HepG2 (cell line): ENCODE results near the gene ACBD3. TPM values are rescaled to one million over a fixed set of nuclear protein-coding genes. Genes with fewer than 3 reads are reported as not detected.
A peak's percentile ranks its signal among the peaks of the same experiment; 100 is the strongest.

Source experiments
- CEBPB ChIP-seq: IDR thresholded peaks from 2 replicates; pipeline ENCODE4 v1.6.1; 2011; ENCODE audit warnings: low read depth, low read length, improper control_type of control experiment, borderline replicate concordance
- MED1 ChIP-seq: sonication (generic); formaldehyde crosslinking; IDR thresholded peaks from 2 replicates; pipeline ENCODE4 v1.4.0; 2020; ENCODE audit warnings: missing genetic modification reagents
- SRY ChIP-seq: sonication (generic); formaldehyde crosslinking; IDR thresholded peaks from 2 replicates; pipeline ENCODE4 v1.8.0; 2022; ENCODE audit warnings: mild to moderate bottlenecking, missing genetic modification reagents
- TEAD2 ChIP-seq: sonication (generic); formaldehyde crosslinking; IDR thresholded peaks from 2 replicates; pipeline ENCODE4 v1.9.0; 2021; ENCODE audit warnings: missing genetic modification reagents
- THAP7 ChIP-seq: sonication (generic); formaldehyde crosslinking; IDR thresholded peaks from 2 replicates; pipeline ENCODE4 v1.8.1; 2023; ENCODE audit warnings: mild to moderate bottlenecking, missing genetic modification reagents
- ZNF337 ChIP-seq: sonication (generic); formaldehyde crosslinking; IDR thresholded peaks from 2 replicates; pipeline ENCODE4 v1.5.1; 2020; ENCODE audit warnings: missing genetic modification reagents, low read depth, mild to moderate bottlenecking, borderline replicate concordance
- ZNF513 ChIP-seq: sonication (generic); formaldehyde crosslinking; conservative IDR thresholded peaks from 2 replicates; pipeline ENCODE4 v1.5.0; 2020; ENCODE audit warnings: missing genetic modification reagents
- ZNF746 ChIP-seq: sonication (generic); formaldehyde crosslinking; IDR thresholded peaks from 2 replicates; pipeline ENCODE4 v1.8.0; 2022; ENCODE audit warnings: mild to moderate bottlenecking, missing genetic modification reagents
- ZNF841 ChIP-seq: sonication (generic); formaldehyde crosslinking; IDR thresholded peaks from 2 replicates; pipeline ENCODE4 v1.8.1; 2023; ENCODE audit warnings: missing genetic modification reagents, borderline replicate concordance
- polyA plus RNA-seq, 8 experiments: library from polyadenylated mRNA; depleted of rRNA in 3 of 8; stranded (reverse) in 7 of 8; unstranded in 1 of 8; fragments of >200 nt; fragmentation: Illumina TruSeq in 4 of 8; extraction: Trizol in 4 of 8; gene quantifications; 2 replicates each; pipeline versions ENCODE4 v1.2.1 to v1.2.3, GENCODE V29; 2011 to 2016; ENCODE audit warnings: low read depth in 4 of 8, missing spikeins in 1 of 8, mixed read lengths in 1 of 8; ENCODE audit not compliant: insufficient read depth in 1 of 8
- total RNA-seq, 5 experiments: library from RNA; depleted of rRNA; stranded (reverse); fragments of >200 nt; fragmentation: Illumina TruSeq; extraction: Trizol; gene quantifications; 2 replicates each; pipeline ENCODE4 v1.2.3, GENCODE V29; 2016; ENCODE audit warnings: low read depth in 1 of 5
- TF ChIP-seq, protein P1 (sequence below): sonication (generic); formaldehyde crosslinking; IDR thresholded peaks from 2 replicates; pipeline ENCODE4 v1.8.1; 2023; ENCODE audit warnings: mild to moderate bottlenecking, missing genetic modification reagents
- TF ChIP-seq, protein P2 (sequence below): sonication (generic); formaldehyde crosslinking; IDR thresholded peaks from 2 replicates; pipeline ENCODE4 v1.5.1; 2020; ENCODE audit warnings: mild to moderate bottlenecking, missing genetic modification reagents, borderline replicate concordance
- TF ChIP-seq, protein P3 (sequence below): sonication (generic); formaldehyde crosslinking; IDR thresholded peaks from 2 replicates; pipeline ENCODE4 v1.5.0; 2020; ENCODE audit warnings: mild to moderate bottlenecking, missing genetic modification reagents
- TF ChIP-seq, protein P4 (sequence below): IDR thresholded peaks from 2 replicates; pipeline ENCODE4 v1.6.1; 2016; ENCODE audit warnings: mild to moderate bottlenecking, missing biosample characterization, missing genetic modification reagents

Gene ACBD3
- total and polyA plus RNA-seq, 2 of the 13 experiments (the other 11 are each of a cell fraction or from before 2014, with no cell fraction given) = 24.3 to 39.3 TPM

- TF ChIP-seq, protein P1, sequence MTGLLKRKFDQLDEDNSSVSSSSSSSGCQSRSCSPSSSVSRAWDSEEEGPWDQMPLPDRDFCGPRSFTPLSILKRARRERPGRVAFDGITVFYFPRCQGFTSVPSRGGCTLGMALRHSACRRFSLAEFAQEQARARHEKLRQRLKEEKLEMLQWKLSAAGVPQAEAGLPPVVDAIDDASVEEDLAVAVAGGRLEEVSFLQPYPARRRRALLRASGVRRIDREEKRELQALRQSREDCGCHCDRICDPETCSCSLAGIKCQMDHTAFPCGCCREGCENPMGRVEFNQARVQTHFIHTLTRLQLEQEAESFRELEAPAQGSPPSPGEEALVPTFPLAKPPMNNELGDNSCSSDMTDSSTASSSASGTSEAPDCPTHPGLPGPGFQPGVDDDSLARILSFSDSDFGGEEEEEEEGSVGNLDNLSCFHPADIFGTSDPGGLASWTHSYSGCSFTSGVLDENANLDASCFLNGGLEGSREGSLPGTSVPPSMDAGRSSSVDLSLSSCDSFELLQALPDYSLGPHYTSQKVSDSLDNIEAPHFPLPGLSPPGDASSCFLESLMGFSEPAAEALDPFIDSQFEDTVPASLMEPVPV = peak; percentile 36; the same call in 1 of the 2 replicates
- TF ChIP-seq, protein P2, sequence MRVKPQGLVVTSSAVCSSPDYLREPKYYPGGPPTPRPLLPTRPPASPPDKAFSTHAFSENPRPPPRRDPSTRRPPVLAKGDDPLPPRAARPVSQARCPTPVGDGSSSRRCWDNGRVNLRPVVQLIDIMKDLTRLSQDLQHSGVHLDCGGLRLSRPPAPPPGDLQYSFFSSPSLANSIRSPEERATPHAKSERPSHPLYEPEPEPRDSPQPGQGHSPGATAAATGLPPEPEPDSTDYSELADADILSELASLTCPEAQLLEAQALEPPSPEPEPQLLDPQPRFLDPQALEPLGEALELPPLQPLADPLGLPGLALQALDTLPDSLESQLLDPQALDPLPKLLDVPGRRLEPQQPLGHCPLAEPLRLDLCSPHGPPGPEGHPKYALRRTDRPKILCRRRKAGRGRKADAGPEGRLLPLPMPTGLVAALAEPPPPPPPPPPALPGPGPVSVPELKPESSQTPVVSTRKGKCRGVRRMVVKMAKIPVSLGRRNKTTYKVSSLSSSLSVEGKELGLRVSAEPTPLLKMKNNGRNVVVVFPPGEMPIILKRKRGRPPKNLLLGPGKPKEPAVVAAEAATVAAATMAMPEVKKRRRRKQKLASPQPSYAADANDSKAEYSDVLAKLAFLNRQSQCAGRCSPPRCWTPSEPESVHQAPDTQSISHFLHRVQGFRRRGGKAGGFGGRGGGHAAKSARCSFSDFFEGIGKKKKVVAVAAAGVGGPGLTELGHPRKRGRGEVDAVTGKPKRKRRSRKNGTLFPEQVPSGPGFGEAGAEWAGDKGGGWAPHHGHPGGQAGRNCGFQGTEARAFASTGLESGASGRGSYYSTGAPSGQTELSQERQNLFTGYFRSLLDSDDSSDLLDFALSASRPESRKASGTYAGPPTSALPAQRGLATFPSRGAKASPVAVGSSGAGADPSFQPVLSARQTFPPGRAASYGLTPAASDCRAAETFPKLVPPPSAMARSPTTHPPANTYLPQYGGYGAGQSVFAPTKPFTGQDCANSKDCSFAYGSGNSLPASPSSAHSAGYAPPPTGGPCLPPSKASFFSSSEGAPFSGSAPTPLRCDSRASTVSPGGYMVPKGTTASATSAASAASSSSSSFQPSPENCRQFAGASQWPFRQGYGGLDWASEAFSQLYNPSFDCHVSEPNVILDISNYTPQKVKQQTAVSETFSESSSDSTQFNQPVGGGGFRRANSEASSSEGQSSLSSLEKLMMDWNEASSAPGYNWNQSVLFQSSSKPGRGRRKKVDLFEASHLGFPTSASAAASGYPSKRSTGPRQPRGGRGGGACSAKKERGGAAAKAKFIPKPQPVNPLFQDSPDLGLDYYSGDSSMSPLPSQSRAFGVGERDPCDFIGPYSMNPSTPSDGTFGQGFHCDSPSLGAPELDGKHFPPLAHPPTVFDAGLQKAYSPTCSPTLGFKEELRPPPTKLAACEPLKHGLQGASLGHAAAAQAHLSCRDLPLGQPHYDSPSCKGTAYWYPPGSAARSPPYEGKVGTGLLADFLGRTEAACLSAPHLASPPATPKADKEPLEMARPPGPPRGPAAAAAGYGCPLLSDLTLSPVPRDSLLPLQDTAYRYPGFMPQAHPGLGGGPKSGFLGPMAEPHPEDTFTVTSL = no peak
- no peak; the same call in 1 of the 2 replicates for TF ChIP-seq ZNF337 (CRISPR knock-in tag)
- TF ChIP-seq, protein P3, sequence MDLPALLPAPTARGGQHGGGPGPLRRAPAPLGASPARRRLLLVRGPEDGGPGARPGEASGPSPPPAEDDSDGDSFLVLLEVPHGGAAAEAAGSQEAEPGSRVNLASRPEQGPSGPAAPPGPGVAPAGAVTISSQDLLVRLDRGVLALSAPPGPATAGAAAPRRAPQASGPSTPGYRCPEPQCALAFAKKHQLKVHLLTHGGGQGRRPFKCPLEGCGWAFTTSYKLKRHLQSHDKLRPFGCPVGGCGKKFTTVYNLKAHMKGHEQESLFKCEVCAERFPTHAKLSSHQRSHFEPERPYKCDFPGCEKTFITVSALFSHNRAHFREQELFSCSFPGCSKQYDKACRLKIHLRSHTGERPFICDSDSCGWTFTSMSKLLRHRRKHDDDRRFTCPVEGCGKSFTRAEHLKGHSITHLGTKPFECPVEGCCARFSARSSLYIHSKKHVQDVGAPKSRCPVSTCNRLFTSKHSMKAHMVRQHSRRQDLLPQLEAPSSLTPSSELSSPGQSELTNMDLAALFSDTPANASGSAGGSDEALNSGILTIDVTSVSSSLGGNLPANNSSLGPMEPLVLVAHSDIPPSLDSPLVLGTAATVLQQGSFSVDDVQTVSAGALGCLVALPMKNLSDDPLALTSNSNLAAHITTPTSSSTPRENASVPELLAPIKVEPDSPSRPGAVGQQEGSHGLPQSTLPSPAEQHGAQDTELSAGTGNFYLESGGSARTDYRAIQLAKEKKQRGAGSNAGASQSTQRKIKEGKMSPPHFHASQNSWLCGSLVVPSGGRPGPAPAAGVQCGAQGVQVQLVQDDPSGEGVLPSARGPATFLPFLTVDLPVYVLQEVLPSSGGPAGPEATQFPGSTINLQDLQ = peak; percentile 21; the same call in 1 of the 2 replicates
- TF ChIP-seq ZNF746 (CRISPR knock-in tag) = no peak
- peak; percentile 77 for TF ChIP-seq MED1 (CRISPR knock-in tag)
- TF ChIP-seq TEAD2 = no peak
- peak; percentile 87 for TF ChIP-seq SRY
- TF ChIP-seq, protein P4, sequence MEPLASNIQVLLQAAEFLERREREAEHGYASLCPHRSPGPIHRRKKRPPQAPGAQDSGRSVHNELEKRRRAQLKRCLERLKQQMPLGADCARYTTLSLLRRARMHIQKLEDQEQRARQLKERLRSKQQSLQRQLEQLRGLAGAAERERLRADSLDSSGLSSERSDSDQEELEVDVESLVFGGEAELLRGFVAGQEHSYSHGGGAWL = no peak
- TF ChIP-seq ZNF841 (CRISPR knock-in tag) = no peak
- no peak for TF ChIP-seq CEBPB
- TF ChIP-seq THAP7 (CRISPR knock-in tag) = no peak
- TF ChIP-seq ZNF513 = no peak
Observed at GRCh38 chr1:226186124-226187018, at the start of gene ACBD3 (continued).
